OCI-LY1 (cell line): ENCODE data around the gene CD46.

Source experiments
- H2AFZ ChIP-seq: fragments of 200-600 bp; sonication (generic), shearing (Covaris generic); 2 replicates; pipeline ENCODE4 v1.6.0; 2014; ENCODE audit warnings: antibody characterized with exemption, mild to moderate bottlenecking, low read length
- H3F3A ChIP-seq: fragments of 200-600 bp; sonication (generic), shearing (Covaris generic); 2 replicates; pipeline ENCODE4 v1.6.0; 2014; ENCODE audit warnings: mild to moderate bottlenecking, antibody characterized with exemption, low read length, moderate library complexity; ENCODE audit not compliant: insufficient read depth
- H3K27ac ChIP-seq: fragments of 200-600 bp; sonication (generic); 2 replicates; pipeline ENCODE4 v1.5.1; 2014; ENCODE audit warnings: low read length, mixed run types, mild to moderate bottlenecking, low read depth; ENCODE audit not compliant: poor library complexity, severe bottlenecking
- H3K27me3 ChIP-seq: fragments of 200-600 bp; sonication (generic); 2 replicates; pipeline ENCODE4 v1.6.0; 2014; ENCODE audit warnings: antibody characterized with exemption, mild to moderate bottlenecking, low read length, moderate library complexity; ENCODE audit not compliant: insufficient read depth
- H3K36me3 ChIP-seq: fragments of 200-600 bp; sonication (generic); 2 replicates; pipeline ENCODE4 v1.6.1; 2014; ENCODE audit warnings: mild to moderate bottlenecking, antibody characterized with exemption, low read length, moderate library complexity, mixed read lengths; ENCODE audit not compliant: insufficient read depth
- H3K4me1 ChIP-seq: fragments of 200-600 bp; sonication (generic); 2 replicates; pipeline ENCODE4 v1.5.1; 2014; ENCODE audit warnings: mild to moderate bottlenecking, low read length, moderate library complexity; ENCODE audit not compliant: insufficient read depth, severe bottlenecking
- H3K4me2 ChIP-seq: fragments of 200-600 bp; sonication (generic), shearing (Covaris generic); 2 replicates; pipeline ENCODE4 v1.6.1; 2014; ENCODE audit warnings: low read length
- H3K4me3 ChIP-seq: fragments of 200-600 bp; sonication (generic); 2 replicates; pipeline ENCODE4 v1.5.1; 2014; ENCODE audit warnings: low read length, low read depth, mild to moderate bottlenecking, mixed read lengths; ENCODE audit not compliant: poor library complexity, severe bottlenecking
- H3K79me2 ChIP-seq: fragments of 200-600 bp; shearing (Covaris generic); 2 replicates; pipeline ENCODE4 v1.6.1; 2016; ENCODE audit warnings: mixed run types, low read length, mixed read lengths; ENCODE audit not compliant: insufficient read depth
- H3K9ac ChIP-seq: fragments of 200-600 bp; sonication (generic), shearing (Covaris generic); 2 replicates; pipeline ENCODE4 v1.6.1; 2014; ENCODE audit warnings: mild to moderate bottlenecking, low read length, mixed read lengths
- H3K9me2 ChIP-seq: fragments of 200-600 bp; sonication (generic), shearing (Covaris generic); 2 replicates; pipeline ENCODE4 v1.6.1; 2014; ENCODE audit warnings: low read depth, mild to moderate bottlenecking, low read length, mixed read lengths
- H3K9me3 ChIP-seq: fragments of 200-600 bp; shearing (Covaris generic); 2 replicates; pipeline ENCODE4 v1.6.1; 2014; ENCODE audit warnings: low read length, mixed read lengths
- H4K20me1 ChIP-seq: fragments of 200-600 bp; sonication (generic), shearing (Covaris generic); 2 replicates; pipeline ENCODE4 v1.6.0; 2016; ENCODE audit warnings: mild to moderate bottlenecking, low read length; ENCODE audit not compliant: insufficient read depth
- CTCF ChIP-seq: fragments of 200-600 bp; sonication (generic), shearing (Covaris generic); IDR thresholded peaks from 2 replicates; pipeline ENCODE4 v1.5.1; 2017; ENCODE audit warnings: mild to moderate bottlenecking, antibody characterized with exemption, low read length, moderate library complexity, mixed read lengths
- EZH2 ChIP-seq: fragments of 200-600 bp; sonication (generic), shearing (Covaris generic); IDR thresholded peaks from 2 replicates; pipeline ENCODE4 v1.8.0; 2017; ENCODE audit warnings: borderline replicate concordance, mixed run types, mild to moderate bottlenecking, antibody characterized with exemption, low read length, moderate library complexity, mixed read lengths

Gene CD46

GRCh38 chr1:207844371-207844770 lies 92.5 kb downstream of the CD46 start:
- H3K4me1 ChIP-seq = no peaks in the 10 kb centered on the region
- H3K27ac ChIP-seq = no peak overlapping the region
- H3K4me2 ChIP-seq = no peak overlapping the region
- no peaks in the 10 kb centered on the region; the same call in none of the 2 replicates for H3K79me2 ChIP-seq
- no peaks in the 10 kb centered on the region for H4K20me1 ChIP-seq
- no peaks in the 10 kb centered on the region for H3K27me3 ChIP-seq
- H3F3A ChIP-seq = no peaks in the 10 kb centered on the region
- H3K4me3 ChIP-seq = no peak overlapping the region
- H3K36me3 ChIP-seq = no peaks in the 10 kb centered on the region
- no peaks in the 10 kb centered on the region for H3K9me3 ChIP-seq
- no peak overlapping the region for H2AFZ ChIP-seq
- H3K9ac ChIP-seq = no peak overlapping the region
- TF ChIP-seq EZH2 = no peak
- TF ChIP-seq CTCF = no peak
- no peaks in the 10 kb centered on the region for H3K9me2 ChIP-seq
